Activated CD4-positive, CD25-positive, alpha-beta regulatory T cell treated with anti-CD3 and anti-CD28 coated beads, Interleukin-2, amount 50 U/mL, for 16 hours (primary cell): ENCODE data around the gene APOF.
"Not testable (repeated sequence)": the region's sequence is repeated elsewhere in the genome, so short reads cannot be mapped to it uniquely, and the experiment has no call there.

ENCODE experiments used
- DNase-seq: peaks from one replicate; pipeline ENCODE4 v3.0.0-alpha.2; 2020; ENCODE audit warnings: low read depth, low spot score

The APOF gene

GRCh38 chr12:56373515-56373914 is 10.9 kb upstream of the APOF start:
- no peak for DNase-seq

DNA sequence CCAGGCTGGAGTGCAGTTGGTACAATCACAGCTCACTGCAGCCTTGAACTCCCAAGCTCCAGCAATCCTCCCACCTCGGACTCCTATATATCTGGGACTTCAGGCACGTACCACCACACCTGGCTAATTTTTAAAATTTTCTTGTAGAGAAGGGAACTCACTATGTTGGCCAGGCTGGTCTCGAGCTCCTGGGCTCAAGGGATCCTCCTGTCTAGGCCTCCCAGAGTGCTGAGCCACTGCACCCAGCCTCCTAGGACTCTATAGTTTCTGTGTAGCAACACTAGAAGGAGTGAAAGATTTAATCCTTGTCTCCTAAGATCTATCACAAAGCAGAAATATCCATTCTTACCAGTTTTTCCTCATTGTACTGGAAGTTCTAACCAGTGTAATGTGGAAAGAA is 4.3 kb upstream of the APOF start:
- no peak for DNase-seq

- DNase-seq = no peak
Measured at GRCh38 chr12:56361487-56362129, 1.0 kb downstream of the APOF start.

GRCh38 chr12:56359851-56360767 is 2.5 kb downstream of the APOF start, which contains the start of gene STAT2:
STAT2 (minus strand) TSS chr12:56360107; CDS start chr12:56356571, 3,536 bp downstream.
- DNase-seq = peak; percentile 99

DNA sequence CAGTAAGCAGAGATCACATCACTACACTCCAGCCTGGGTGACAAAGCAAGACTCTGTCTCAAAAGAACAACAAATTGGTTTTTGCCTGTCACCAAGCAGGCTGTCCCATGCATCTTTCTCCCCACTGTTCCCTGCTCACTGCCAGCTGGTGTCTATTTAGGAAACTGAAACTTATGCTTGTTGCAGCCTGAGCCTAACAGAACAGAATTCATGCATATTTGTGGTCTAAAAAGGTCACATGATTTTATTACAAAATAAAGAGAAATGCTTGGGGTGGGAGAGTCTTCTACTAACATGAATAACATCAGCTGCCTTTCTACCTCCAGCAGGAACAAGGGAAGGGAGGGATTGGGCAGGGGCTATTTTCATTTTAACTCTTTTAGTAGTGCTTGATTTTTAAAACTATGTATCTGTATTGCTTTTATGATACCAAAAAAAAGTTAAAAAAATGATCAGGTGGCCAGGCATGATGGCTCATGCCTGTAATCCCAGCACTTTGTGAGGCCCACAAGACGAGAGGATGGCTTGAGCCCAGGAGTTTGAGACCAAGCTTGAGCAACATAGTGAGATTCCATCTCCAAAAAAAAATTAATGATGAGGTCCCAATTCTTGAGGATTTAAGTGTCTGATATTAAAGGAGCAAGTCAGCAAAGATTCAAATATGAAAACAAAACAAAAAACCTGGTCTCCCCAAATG is 3.7 kb downstream of the APOF start:
- DNase-seq = no peak

- no peak for DNase-seq
Measured at GRCh38 chr12:56351325-56351724, 11.3 kb downstream of the APOF start.

DNA sequence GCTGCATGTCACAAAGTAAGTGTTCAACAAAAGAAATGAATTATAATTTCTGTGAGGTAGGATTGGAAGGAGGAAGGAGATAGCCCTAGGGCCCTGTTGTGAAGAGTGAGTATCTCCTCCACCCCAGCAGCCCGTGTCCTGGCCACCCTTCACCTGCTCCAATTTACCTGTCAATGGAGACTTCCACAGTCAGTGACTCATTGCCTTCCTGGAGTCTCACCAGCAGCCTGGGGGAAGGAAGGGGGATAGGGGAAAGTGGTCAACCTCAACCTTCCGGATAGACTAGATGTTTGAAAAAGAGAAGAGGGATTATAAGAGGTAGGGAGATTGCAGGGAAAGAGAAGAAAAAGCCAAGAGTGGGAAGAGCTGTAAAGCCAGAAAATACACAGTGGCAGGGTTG is 12.0 kb downstream of the APOF start:
- no peak for DNase-seq

DNA sequence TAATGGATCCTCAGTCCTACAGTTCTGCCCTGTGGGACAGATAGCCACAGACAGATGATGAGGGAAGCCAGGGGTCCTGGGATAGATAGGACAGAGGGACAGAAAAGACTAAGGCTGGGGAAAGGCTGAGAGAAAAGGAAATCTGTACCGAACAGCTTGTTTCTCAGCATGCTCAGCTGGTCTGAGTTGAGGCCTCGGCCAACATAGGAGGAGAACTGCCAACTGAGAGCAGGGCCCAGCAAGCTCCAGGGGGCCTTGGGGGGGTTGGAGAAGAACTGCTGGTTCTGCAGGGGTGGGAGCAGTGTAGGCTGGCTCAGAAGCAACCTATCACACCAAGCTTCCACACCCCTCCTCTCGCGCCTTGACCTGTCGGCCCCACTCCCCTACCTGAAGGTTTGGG is 13.9 kb downstream of the APOF start:
- DNase-seq = no peak

DNA sequence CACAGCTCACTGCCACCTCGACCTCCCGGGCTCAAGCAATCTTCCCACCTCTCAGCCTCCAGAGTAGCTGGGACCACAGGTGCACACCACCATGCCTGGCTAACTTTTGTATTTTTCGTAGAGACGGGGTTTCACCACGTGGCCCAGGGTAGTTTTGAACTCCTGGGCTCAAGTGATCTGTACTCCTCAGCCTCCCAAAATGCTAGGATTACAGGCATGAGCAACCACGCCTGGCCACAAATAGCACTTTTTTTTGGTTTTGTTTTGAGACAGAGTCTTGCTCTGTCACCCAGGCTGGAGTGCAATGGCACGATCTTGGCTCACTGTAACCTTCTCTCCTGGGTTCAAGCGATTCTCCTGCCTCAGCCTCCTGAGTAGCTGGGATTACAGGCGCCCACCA is 15.4 kb downstream of the APOF start:
- DNase-seq = not testable (repeated sequence)

GRCh38 chr12:56346675-56347074 is 16.0 kb downstream of the APOF start:
- DNase-seq = no peak

DNA sequence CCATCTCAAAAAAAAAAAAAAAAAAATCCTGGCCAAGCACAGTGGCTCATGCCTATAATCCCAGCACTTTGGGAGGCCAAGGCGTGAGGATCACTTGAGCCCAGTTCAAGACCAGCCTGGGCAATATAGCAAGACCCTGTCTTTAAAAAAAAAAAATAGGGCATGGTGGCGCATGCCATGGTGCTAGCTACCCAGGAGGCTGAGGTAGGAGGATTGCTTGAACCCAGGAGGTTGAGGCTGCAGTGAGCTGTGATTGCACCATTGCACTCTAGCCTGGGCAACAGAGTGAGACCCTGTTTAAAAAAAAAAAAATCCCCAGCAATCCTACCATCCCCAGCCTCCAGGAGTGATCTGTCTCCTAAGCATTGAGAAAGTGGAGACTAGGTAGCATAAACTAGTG is 20.4 kb downstream of the APOF start:
- not testable (repeated sequence) for DNase-seq

- no peak for DNase-seq
Measured at GRCh38 chr12:56341616-56342015, 21.0 kb downstream of the APOF start.

- DNase-seq = no peak
Measured at GRCh38 chr12:56339158-56339422, 23.6 kb downstream of the APOF start.

DNA sequence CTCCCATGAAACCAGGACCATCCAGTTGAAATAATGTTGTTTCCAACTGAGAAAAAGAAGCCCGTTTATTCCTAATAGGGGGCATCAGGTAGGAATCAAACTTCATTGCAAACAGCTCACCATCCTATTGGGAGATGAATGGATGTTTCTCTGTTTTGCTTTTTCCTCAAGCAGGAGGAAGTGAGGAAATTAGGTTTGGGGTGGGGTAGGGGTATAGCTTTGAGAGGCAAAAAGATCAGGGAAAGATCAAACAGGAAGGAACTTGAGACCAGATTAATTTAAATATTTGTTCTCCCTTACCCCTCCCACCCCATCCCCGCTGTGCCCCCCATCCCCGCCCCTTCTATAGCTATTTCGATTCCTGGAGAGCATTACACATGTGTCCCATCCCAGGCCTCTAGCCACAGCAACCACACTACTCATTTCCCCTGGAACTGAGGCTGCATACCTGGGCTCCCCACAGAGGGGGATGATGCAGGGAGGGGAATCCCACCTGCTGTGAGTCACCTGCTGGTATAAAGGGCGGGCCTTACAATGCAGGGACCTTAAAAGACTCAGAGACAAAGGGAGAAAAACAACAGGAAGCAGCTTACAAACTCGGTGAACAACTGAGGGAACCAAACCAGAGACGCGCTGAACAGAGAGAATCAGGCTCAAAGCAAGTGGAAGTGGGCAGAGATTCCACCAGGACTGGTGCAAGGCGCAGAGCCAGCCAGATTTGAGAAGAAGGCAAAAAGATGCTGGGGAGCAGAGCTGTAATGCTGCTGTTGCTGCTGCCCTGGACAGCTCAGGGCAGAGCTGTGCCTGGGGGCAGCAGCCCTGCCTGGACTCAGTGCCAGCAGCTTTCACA is 24.1 kb downstream of the APOF start, which contains the start of gene IL23A:
Gene IL23A (plus strand): TSS at position 577 of the 850 bp plus-strand sequence. CDS start 161 bp downstream, at position 738.
- peak; percentile 72 for DNase-seq

DNA sequence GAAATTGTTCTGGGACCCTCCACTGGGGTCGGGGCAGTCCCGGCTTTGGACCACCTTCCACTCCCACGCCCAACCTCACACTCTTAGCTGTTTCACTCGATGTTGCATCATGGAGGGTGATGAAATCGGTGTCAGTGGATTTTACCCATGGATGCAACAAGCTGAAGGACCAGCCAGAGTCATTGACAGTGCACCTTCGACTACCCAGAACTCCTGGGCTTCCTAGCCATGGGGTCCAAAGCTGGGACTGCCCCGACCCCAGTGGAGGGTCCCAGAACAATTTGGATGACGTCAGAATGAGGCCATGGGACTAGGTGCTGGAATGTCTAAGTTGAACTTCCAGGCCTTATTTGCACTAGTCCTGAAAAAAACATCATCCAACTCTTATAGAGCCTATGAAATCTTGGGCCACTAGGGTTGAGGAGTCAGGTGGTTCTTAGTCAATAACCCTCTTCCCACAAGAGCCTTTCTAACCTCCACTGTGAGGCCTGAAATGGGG is 24.9 kb downstream of the APOF start:
- DNase-seq = no peak

DNA sequence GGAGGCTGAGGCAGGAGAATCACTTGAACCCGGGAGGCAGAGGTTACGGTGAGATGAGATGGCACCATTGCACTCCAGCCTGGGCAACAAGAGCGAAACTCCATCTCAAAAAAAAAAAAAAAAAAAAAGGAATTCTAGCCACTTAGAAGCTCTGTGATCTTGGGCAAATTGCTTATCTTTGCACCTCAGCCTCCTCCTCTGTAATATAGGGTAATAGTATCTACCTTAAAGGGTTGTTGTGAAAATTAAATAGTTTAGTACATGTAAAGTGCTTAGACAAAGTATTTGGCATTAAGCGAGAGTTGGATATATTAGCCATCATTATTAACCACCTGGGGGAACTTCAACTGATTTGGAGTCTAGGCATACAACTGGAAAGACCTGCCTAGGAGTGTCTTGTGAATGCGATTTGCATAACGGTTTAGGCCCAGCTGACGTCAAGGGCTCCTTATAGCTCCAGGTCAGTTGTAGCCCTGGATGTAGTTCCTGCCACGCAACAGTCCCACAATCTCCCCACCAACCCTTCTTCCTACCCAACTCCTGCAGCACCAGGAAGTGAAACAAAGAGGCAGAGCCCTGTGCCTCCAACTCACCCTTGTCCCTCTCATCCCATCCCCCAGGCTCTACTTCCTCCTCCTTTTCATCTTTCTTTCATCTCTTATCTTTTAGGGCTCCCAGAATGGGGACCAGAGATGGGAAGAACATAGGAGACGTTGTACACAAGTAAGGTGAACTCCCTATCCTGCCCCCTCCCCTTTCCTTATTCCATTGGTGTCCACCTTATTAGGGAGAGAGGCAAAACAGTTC is 26.1 kb downstream of the APOF start:
- no peak for DNase-seq

- not testable (repeated sequence) for DNase-seq
Measured at GRCh38 chr12:56335527-56335926, 27.1 kb downstream of the APOF start.

GRCh38 chr12:56334490-56334793 is 28.2 kb downstream of the APOF start:
- no peak for DNase-seq

DNA sequence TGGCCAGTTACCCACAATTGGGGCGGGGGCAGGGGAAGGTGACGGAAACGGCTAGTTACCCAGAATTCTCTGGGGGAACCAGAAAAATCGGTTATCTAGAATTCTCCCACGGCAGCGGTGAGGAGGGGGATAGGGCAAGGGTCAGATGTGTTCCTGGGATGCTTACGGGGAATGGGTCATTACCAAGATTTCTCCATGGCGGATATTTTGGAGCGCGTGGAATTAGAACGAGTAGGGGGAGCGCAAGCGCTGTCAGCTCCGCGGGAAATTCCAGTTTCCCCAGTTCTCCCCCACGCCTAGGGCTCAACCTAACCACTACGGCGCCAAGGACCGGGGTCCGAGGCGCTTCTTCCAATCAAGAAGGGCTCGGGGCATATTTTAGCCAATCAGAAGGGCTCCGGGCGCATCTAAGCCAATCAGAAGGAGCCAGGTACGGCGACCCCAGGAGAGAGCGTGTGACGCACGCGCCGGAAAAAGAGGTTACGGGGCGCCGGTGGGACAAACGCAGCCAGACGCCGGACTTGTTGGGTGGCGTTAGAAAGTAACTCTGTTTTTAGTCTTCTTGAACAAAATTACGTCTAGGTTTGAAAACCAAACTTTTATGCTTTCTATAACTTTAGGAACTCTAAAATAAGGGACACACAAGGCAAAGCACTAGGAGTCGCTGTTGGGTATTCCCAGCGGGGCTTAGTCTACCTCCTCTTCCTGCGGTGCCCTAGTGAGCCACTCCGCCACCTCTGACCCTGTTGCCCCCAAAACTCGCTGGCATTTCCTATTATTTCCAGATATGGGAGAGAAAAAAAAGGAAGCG is 28.8 kb downstream of the APOF start, which contains the start of gene PAN2:
Gene PAN2 (minus strand): TSS at position 322 of the 811 bp plus-strand sequence. CDS start 906 bp downstream, outside the sequence.
- DNase-seq = peak; percentile 87
